Head of caudate nucleus (tissue), 42 donors: ENCODE results near the gene RALY.

ENCODE experiments used
- DNase-seq, 42 donors: peaks; one replicate each; pipeline versions ENCODE4 v3.0.0 to v3.0.0-alpha.2; 2020 to 2021; ENCODE audit warnings: mixed read lengths in 7 of 42
- intact Hi-C: fragments of 100-400 bp; cut with DNase I; formaldehyde crosslinking; loops from one replicate; pipeline ENCODE4 v1.15.0; 2022

RALY gene

GRCh38 chr20:34040300-34040995 lies 46.7 kb downstream of the RALY start:
- peak in 1 of 42 donors; percentile 43 for DNase-seq
- intact Hi-C loops, result no loop called here

- intact Hi-C loops, result no loop called here
Measured at GRCh38 chr20:34041226-34041625, 47.5 kb downstream of the RALY start.

DNA sequence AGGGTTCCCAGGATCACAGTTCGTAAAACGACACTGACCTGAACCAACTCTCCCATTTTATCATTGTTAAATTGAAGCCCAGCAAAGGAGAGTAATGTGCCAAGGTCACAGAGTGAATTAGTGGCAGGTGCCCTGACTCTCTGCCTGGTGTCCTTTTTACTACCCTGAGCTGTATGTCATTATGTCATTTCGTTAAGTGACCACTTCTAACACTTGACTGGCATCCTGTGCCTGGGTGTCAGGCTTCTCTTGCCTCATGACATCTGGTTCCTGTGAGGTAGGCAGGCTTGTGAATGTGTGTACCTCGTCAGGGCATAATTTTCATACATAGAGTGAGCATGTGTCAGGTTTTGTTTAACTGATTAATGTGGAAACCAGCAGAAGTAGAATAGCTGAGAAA lies 48.6 kb downstream of the RALY start:
- intact Hi-C loops, result no loop called here

More at GRCh38 chr20:34041226-34041625, 47.5 kb downstream of the RALY start:
- no peak for DNase-seq

DNA sequence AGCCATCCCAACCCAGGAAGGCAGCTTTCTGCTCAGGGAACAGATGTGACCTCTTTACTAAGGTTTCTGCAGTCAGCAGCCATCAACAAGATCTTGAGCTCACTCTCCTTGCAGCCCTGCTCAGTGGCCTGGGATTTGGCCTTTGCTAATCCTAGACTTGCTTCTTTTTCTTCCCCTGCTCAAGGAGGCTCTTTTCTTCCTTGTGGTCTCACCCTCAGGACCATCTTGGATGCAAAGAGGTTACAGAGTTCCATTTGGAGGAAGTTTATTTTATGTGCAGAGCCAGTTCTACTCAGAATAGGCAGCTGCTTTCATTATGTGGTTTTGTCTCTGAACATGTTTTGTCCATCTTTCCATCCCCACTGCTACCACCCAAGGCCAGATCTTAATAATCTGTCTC lies 49.3 kb downstream of the RALY start:
- intact Hi-C loops, result no loop called here
- DNase-seq, result no peak

More for the DNA sequence above, 48.6 kb downstream of the RALY start:
- no peak for DNase-seq

- intact Hi-C loops, result no loop called here
Measured at GRCh38 chr20:34045294-34045693, 51.6 kb downstream of the RALY start.

GRCh38 chr20:34045930-34046725 lies 52.4 kb downstream of the RALY start:
- DNase-seq, result no peak
- intact Hi-C loops, result no loop called here

More at GRCh38 chr20:34045294-34045693, 51.6 kb downstream of the RALY start:
- peak in 9 of 42 donors; percentile 5 to 65 (median 28) for DNase-seq

DNA sequence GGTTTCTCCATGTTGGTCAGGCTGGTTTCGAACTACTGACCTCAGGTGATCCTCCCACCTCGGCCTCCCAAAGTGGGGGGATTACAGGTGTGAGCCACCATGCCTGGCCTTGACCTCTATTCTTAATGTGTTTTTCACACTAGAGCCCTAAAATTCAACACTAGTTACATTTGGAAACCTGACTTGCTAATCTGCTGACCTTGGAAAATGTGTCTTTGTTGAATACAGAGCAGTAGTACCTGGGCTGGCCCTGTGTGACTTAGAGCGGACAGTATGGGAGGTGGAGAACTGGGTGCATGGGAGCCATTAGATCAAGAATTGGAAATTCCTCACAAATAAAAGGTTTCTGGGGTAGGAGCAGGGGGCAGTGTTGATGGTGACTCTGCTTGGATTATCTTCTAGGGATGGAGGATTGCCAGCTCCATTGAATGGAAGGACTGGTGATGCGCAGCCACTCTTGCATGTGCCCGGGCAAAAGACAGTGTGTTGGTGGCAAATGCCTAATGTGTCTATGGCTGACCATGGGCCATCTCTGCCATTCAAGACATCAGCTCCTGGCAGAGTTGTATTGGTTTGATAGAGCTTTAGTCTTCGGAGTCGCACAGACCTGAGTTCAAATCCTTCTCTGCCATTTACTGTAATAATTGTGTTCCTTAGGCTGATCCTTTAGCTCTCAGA lies 53.4 kb downstream of the RALY start:
- no peak for DNase-seq
- intact Hi-C loops, result no loop called here

- no peak for DNase-seq
- intact Hi-C loops, result no loop called here
Measured at GRCh38 chr20:34047917-34048316, 54.2 kb downstream of the RALY start.

DNA sequence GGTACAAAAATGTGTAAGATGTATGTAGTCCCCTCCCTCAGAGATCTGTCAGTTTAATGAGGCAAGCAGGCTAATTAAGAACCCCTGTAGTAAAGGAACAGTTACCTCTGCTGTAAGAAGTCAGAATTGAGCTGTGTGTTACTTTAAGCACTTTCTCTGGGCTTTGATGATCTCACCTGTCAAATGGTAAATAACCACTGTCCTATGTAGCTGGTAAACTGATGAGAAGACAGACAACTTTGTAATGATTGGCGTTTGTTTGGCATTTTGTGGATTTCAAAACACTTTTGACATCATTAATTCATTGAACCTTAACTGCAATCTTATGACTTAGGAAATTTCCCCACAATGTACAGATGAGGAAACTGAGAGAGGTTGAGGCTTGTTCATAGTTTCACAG lies 55.7 kb downstream of the RALY start:
- no peak for DNase-seq
- intact Hi-C loops, result no loop called here

GRCh38 chr20:34049897-34050695 lies 56.4 kb downstream of the RALY start:
- intact Hi-C loops, result no loop called here
- DNase-seq, result no peak

DNA sequence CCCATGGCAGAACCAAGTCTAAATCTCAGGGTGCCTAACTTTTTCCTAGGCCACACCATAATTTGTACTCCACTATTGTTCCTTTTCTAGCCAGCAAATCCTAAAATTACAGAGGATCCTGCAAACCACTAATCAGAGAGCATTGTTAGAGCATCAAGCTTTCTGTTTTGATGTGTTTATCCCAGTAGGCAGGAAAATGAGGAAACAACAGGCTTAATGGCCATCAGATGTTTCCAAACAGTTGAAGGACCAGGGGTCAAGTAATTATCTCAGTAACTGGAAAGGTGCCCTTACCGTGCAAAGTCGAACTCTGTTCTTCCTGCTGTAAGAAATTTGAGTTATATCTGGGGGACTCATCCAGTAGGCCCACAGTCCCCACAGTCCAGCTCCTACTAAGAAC lies 58.7 kb downstream of the RALY start:
- intact Hi-C loops, result no loop called here
- no peak for DNase-seq

DNA sequence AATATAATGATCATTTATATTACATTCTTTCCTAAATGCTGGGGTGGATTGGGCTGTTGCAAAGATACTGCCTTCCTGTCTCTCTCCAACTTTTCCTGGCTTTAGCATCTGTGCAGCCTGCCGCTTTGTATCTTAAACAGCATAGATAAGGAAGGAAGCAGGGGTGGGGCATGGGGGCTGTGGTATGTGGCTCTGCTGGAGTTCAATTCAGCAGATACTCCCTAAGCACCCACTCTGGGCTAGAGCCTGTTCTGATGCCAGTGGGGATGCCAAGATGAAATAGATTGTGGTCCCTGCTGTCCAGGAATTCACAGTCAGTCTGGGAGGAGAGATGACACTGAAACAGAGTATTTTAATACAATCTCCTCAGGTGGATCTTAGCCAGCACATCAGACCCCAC lies 61.6 kb downstream of the RALY start:
- intact Hi-C loops, result no loop called here
- no peak for DNase-seq

GRCh38 chr20:34058831-34059230 lies 65.1 kb downstream of the RALY start:
- intact Hi-C loops, result no loop called here
- no peak for DNase-seq

- DNase-seq, result no peak
- intact Hi-C loops, result loop anchor here (10.0 kb wide), 2 partner anchors 66 to 196 kb away; partner anchors contain the start of gene RALY
Measured at GRCh38 chr20:34060970-34061369, 67.3 kb downstream of the RALY start.

DNA sequence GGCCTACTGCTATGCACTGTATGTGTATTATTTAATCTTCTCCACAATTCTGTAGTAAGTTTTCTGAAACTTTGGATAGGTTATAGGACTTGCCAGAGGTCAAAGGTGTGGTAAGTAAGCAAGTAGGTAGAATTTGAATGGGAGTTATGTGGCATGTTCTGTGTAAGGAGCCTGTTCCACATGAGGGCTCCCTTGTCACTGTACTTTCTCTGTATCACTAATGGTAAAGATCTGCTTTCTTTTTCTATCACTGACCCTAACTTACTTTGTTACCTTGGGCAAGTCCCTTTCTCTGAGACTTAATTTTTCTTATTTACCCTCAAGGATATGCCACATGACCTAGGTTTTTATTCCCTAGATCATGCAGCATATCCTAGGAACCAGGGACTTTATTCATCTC lies 68.0 kb downstream of the RALY start:
- no peak for DNase-seq
- intact Hi-C loops, result loop anchor here (10.0 kb wide), 2 partner anchors 67 to 197 kb away; partner anchors contain the start of gene RALY

GRCh38 chr20:34062570-34063482 lies 69.1 kb downstream of the RALY start:
- intact Hi-C loops, result loop anchor here (10.0 kb wide), 2 partner anchors 68 to 198 kb away; partner anchors contain the start of gene RALY
- no peak for DNase-seq

DNA sequence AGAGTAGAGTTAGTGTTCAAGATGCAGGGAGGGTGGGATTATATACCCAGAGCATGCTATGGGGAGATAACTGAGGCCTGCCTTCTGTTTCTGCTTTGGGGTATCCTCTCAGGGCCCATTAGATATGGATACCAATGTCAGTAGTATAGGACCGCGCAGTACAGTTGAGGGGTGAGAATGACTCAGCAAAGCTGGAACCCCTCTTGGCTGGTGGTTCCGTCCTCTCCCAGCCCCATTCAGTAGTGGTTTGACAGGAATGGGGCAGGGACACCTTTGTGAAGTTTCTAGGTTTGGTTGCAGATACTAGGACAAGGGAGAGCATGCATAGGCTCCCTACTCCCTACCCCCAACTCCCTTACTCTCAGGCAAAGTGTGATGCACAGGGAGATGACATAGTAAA lies 70.6 kb downstream of the RALY start:
- intact Hi-C loops, result loop anchor here (10.0 kb wide), 2 partner anchors 69 to 199 kb away; partner anchors contain the start of gene RALY
- DNase-seq, result no peak

DNA sequence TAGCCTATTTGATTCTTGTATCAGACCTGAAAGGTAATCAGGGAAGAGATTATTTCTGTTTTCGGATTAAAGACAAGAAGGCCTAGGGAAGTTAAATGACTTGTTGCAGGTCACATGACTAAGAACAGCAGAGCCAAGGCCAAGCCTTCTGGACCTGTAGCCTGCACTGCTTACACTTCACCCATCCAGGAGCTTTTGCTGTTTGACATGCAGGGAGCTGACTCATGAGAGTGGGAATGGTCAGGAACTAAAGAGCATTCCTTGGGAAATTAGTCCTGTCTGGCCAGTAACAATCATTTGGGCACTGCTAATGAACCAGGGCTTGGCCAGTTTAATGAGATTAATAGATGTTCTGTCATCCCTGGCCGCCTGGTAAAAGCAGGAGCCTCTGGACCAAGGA lies 71.5 kb downstream of the RALY start:
- intact Hi-C loops, result loop anchor here (10.0 kb wide), 2 partner anchors 70 to 200 kb away; partner anchors contain the start of gene RALY
- peak in 1 of 42 donors; percentile 52 for DNase-seq
